Mucosa of descending colon (tissue), 3 donors: ENCODE measurements around the gene IMMP2L. TPM values are rescaled to one million over a fixed set of nuclear protein-coding genes. Genes with fewer than 3 reads are reported as not detected.

ENCODE experiments used
- ATAC-seq: fragments of 200-7000 bp; cut with Tn5 transposase; one replicate; pipeline ENCODE4 v1.9.1; 2020; ENCODE audit warnings: mild to moderate bottlenecking, moderate library complexity
- DNase-seq, 3 donors: peaks; one replicate each; pipeline ENCODE4 v3.0.0-alpha.2; 2020
- H3K36me3 ChIP-seq: fragments of 200-600 bp; one replicate; pipeline ENCODE4 v1.8.0; 2021; ENCODE audit warnings: low read depth, mild to moderate bottlenecking
- H3K4me1 ChIP-seq: fragments of 200-600 bp; one replicate; pipeline ENCODE4 v1.8.0; 2021; ENCODE audit warnings: low read depth, mild to moderate bottlenecking
- H3K4me3 ChIP-seq: fragments of 200-600 bp; one replicate; pipeline ENCODE4 v1.8.0; 2021; ENCODE audit warnings: mild to moderate bottlenecking
- H3K9me3 ChIP-seq: fragments of 200-600 bp; one replicate; pipeline ENCODE4 v1.8.0; 2021; ENCODE audit warnings: mild to moderate bottlenecking
- CTCF ChIP-seq: fragments of 200-600 bp; IDR thresholded peaks from one replicate; pipeline ENCODE4 v1.8.0; 2022; ENCODE audit warnings: antibody characterized with exemption, mild to moderate bottlenecking
- intact Hi-C, 2 donors: fragments of 100-400 bp; cut with DNase I in 1 of 2; cut with micrococcal nuclease in 1 of 2; formaldehyde crosslinking; loops; one replicate each; pipeline versions ENCODE4 v1.11.0 to v1.11.1; 2022; cut with DNase I, micrococcal nuclease
- total RNA-seq, 3 donors: library from RNA; stranded (reverse); fragmentation: NEBNext Ultra II Directional in 2 of 3; extraction: Animal tissue kit (Norgen Biotek cat#: 25700) in 2 of 3; gene quantifications; one replicate each; pipeline versions ENCODE4 v1.2.1 to v1.2.4, GENCODE V29; 2021 to 2023
- donor health status: DM: no; HTN: no; CAD: no; lungs with moderate emphysema.
- donor health status: DM: no; HTN: no; CAD: no.
- donor health status: DM: no; HTN: yes; CAD: no.

IMMP2L gene
- total RNA-seq, 3 donors from 2014 or later = 12.1 to 20.7 (median 17.7) TPM

GRCh38 chr7:111115966-111116365 lies 446.3 kb downstream of the IMMP2L start:
- DNase-seq = no peak
- ATAC-seq = no peak
- Histone ChIP-seq H3K4me1 (no peaks in the 10 kb centered on the region), H3K4me3 (no peak overlapping the region), H3K36me3 (no peaks in the 10 kb centered on the region), H3K9me3 (no peaks in the 10 kb centered on the region)
- intact Hi-C loops = no loop called here
- TF ChIP-seq CTCF = no peak

GRCh38 chr7:111113263-111114017 lies 448.9 kb downstream of the IMMP2L start:
- no peaks in the 10 kb centered on the region for H3K9me3 ChIP-seq
- no peak for ATAC-seq
- no peak for TF ChIP-seq CTCF
- DNase-seq = no peak
- H3K4me3 ChIP-seq = no peak overlapping the region
- no peaks in the 10 kb centered on the region for H3K4me1 ChIP-seq
- intact Hi-C loops = no loop called here
- no peaks in the 10 kb centered on the region for H3K36me3 ChIP-seq

GRCh38 chr7:111112439-111112838 lies 449.9 kb downstream of the IMMP2L start:
- no peak for DNase-seq
- TF ChIP-seq CTCF = no peak

GRCh38 chr7:111108496-111108895 lies 453.8 kb downstream of the IMMP2L start:
- Histone ChIP-seq H3K4me1 (no peaks in the 10 kb centered on the region), H3K4me3 (no peak overlapping the region), H3K9me3 (no peaks in the 10 kb centered on the region), H3K36me3 (no peaks in the 10 kb centered on the region)
- ATAC-seq (no peak), DNase-seq (no peak)
- TF ChIP-seq CTCF = no peak
- intact Hi-C loops = no loop called here

More at GRCh38 chr7:111112439-111112838, 449.9 kb downstream of the IMMP2L start:
- ATAC-seq = no peak
- no peaks in the 10 kb centered on the region for H3K36me3 ChIP-seq
- no peak overlapping the region for H3K4me3 ChIP-seq
- intact Hi-C loops = no loop called here
- H3K9me3 ChIP-seq = no peaks in the 10 kb centered on the region
- no peaks in the 10 kb centered on the region for H3K4me1 ChIP-seq

GRCh38 chr7:111108000-111108399 lies 454.3 kb downstream of the IMMP2L start:
- no peak for ATAC-seq
- TF ChIP-seq CTCF = no peak
- DNase-seq = no peak
- Histone ChIP-seq H3K4me1 (no peaks in the 10 kb centered on the region), H3K4me3 (no peak overlapping the region), H3K36me3 (no peaks in the 10 kb centered on the region), H3K9me3 (no peaks in the 10 kb centered on the region)
- intact Hi-C loops = no loop called here
